ENCODE data around the gene URB2. TPM values are rescaled to one million over a fixed set of nuclear protein-coding genes. Genes with fewer than 3 reads are reported as not detected.

The URB2 gene
- total RNA-seq, 1 donor from 2014 or later, result 21.8 TPM

DNA sequence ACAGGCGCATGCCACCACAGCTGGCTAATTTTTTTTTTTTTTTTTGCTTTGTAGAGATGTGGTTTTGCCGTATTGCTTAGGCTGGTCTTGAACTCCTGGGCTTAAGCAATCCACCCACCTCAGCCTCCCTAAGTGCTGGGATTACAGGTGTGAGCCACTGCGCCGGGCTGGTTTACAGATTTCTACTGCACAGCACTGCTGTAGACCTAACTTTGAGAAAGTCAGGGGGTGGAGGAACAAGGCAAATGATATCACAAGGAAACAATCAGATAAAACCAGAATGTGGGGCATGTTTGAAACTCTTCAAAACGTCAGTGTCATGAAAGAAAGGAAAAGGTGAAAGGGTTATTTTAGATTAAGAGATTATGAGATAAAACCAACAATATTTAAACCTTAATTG, 45.3 kb downstream of the URB2 start:
- ATAC-seq (ENCODE audit: low read depth) (no peak), DNase-seq (no peak)
- Mint-ChIP-seq H3K27me3 (no peaks in the 10 kb centered on the region), H3K27ac (no peak overlapping the region), H3K36me3 (ENCODE audit: low read depth) (no peaks in the 10 kb centered on the region), H3K4me3 (no peak overlapping the region), H3K9me3 (no peaks in the 10 kb centered on the region), H3K4me1 (no peaks in the 10 kb centered on the region)
- no peak for TF ChIP-seq CTCF (IDR thresholded peaks at IDR 0.05)
- CTCF ChIA-PET, result no interaction called here
- intact Hi-C loops (cut with micrococcal nuclease), result no loop called here
- POLR2A ChIA-PET, result interaction anchor here (0.5 kb wide), 1 partner anchor 1691 kb away, joined by 3 read pairs; no protein-coding TSS in a partner anchor

DNA sequence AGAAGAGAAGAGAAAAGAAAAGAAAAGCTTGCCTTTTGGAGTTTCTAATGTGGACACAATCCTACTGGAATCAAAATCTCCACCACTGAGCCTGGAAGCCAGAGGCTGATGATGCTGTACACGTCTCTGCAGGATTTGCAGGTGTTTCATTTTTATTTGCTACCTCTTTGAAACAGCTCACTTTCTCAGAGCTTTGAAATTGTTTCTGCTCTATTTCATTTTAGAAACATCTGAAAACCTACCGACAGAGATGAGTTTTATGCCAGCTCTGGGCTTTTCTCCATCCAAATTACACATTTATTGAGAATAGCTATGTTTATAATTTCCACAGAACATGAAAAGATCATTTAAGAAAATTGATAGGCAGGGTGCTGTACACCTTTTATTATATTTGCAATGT, 46.2 kb downstream of the URB2 start:
- no peaks in the 10 kb centered on the region for H3K36me3 Mint-ChIP-seq (ENCODE audit: low read depth)

GRCh38 chr1:229674042-229674441, 48.0 kb downstream of the URB2 start:
- no peak for DNase-seq
- TF ChIP-seq CTCF (IDR thresholded peaks at IDR 0.05), result no peak
- intact Hi-C loops (cut with micrococcal nuclease), result no loop called here
- CTCF ChIA-PET, result no interaction called here
- no peaks in the 10 kb centered on the region for H3K36me3 Mint-ChIP-seq (ENCODE audit: low read depth)
- H3K9me3 Mint-ChIP-seq, result no peaks in the 10 kb centered on the region
- H3K4me1 Mint-ChIP-seq, result no peaks in the 10 kb centered on the region
- ATAC-seq (ENCODE audit: low read depth), result no peak
- H3K4me3 Mint-ChIP-seq, result no peak overlapping the region
- POLR2A ChIA-PET, result interaction anchor here (0.6 kb wide), 1 partner anchor 166 kb away, joined by 3 read pairs; no protein-coding TSS in a partner anchor
- H3K27me3 Mint-ChIP-seq, result no peaks in the 10 kb centered on the region
- no peak overlapping the region for H3K27ac Mint-ChIP-seq

More for the DNA sequence above, 46.2 kb downstream of the URB2 start:
- Mint-ChIP-seq H3K27ac (no peak overlapping the region), H3K4me1 (no peaks in the 10 kb centered on the region), H3K4me3 (no peak overlapping the region), H3K9me3 (no peaks in the 10 kb centered on the region), H3K27me3 (no peaks in the 10 kb centered on the region)
- ATAC-seq (ENCODE audit: low read depth) (no peak), DNase-seq (no peak)
- no peak for TF ChIP-seq CTCF (IDR thresholded peaks at IDR 0.05)
- ChIA-PET CTCF (interaction anchor here (0.8 to 1.0 kb wide), 2 partner anchors 11 to 14 kb away, joined by 3 read pairs; no protein-coding TSS in a partner anchor), POLR2A (no interaction called here)
- intact Hi-C loops (cut with micrococcal nuclease), result no loop called here

DNA sequence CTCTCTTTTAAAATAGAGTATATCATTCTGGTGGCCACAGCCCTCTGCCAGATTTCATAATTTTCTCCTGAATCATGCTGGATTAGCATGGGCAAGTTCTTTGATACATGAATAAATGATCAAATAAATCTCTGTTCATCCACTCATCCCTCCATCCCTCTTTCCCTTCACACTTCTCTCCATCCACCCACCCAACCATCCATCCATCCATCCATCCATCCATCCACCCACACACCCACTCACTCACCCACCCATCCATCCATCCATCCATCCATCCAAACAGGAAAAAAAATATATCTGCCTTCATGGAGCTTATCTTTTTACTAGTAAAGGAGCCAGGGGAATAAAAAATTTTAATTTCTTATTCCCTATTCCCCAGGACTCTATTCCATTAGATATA, 49.3 kb downstream of the URB2 start:
- H3K27ac Mint-ChIP-seq, result no peak overlapping the region
- H3K27me3 Mint-ChIP-seq, result no peaks in the 10 kb centered on the region
- DNase-seq (no peak), ATAC-seq (ENCODE audit: low read depth) (no peak)
- no peak for TF ChIP-seq CTCF (IDR thresholded peaks at IDR 0.05)
- ChIA-PET POLR2A (interaction anchor here (0.8 to 1.1 kb wide), 2 partner anchors 11 to 14 kb away, joined by 3 to 4 read pairs; no protein-coding TSS in a partner anchor), CTCF (interaction anchor here (1.2 kb wide), 2 partner anchors 11 to 434 kb away, joined by 3 to 4 read pairs; no protein-coding TSS in a partner anchor)
- H3K9me3 Mint-ChIP-seq, result no peaks in the 10 kb centered on the region
- H3K4me1 Mint-ChIP-seq, result no peaks in the 10 kb centered on the region
- no peaks in the 10 kb centered on the region for H3K36me3 Mint-ChIP-seq (ENCODE audit: low read depth)
- intact Hi-C loops (cut with micrococcal nuclease), result no loop called here
- no peak overlapping the region for H3K4me3 Mint-ChIP-seq

- ATAC-seq (ENCODE audit: low read depth) (no peak), DNase-seq (no peak)
- Mint-ChIP-seq H3K9me3 (peaks cover 9% of the 10 kb centered on the region), H3K27ac (no peak overlapping the region), H3K36me3 (ENCODE audit: low read depth) (peaks cover 6% of the 10 kb centered on the region), H3K27me3 (peaks cover 2% of the 10 kb centered on the region), H3K4me3 (no peak overlapping the region), H3K4me1 (no peaks in the 10 kb centered on the region)
- POLR2A ChIA-PET, result no interaction called here
- CTCF ChIA-PET, result no interaction called here
- TF ChIP-seq CTCF (IDR thresholded peaks at IDR 0.05), result no peak
- intact Hi-C loops (cut with micrococcal nuclease), result loop anchor here (1.0 kb wide), 1 partner anchor 9 kb away; no protein-coding TSS in a partner anchor
These were observed 59.1 kb downstream of the URB2 start for GRCh38 chr1:229685149-229685548.

All from activated B cell treated with CpG ODN at 0.5 μM for 24 hours (primary cell).